Activated naive CD4-positive, alpha-beta T cell treated with anti-CD3 and anti-CD28 coated beads for 36 hours (primary cell): ENCODE data around the gene INPP5A. TPM values are rescaled to one million over a fixed set of nuclear protein-coding genes. Genes with fewer than 3 reads are reported as not detected.

Experiments used
- CTCF ChIA-PET: fragments of 350-600 bp; sonication (Branson Sonifier 250); formaldehyde crosslinking; loops from one replicate; lab custom pipeline; 2021; ENCODE audit warnings: antibody characterized with exemption; lab: Charles Lee
- DNase-seq: peaks from one replicate; pipeline ENCODE4 v3.0.0-alpha.2; 2020
- H3K27ac Mint-ChIP-seq: one replicate; pipeline ENCODE4 v1.8.0; 2021; ENCODE audit warnings: mild to moderate bottlenecking, mixed read lengths
- H3K27me3 Mint-ChIP-seq: one replicate; pipeline ENCODE4 v1.8.0; 2021; ENCODE audit warnings: low read depth, mixed read lengths
- H3K36me3 Mint-ChIP-seq: one replicate; pipeline ENCODE4 v1.8.0; 2021; ENCODE audit warnings: low read depth, mixed read lengths
- H3K4me1 Mint-ChIP-seq: one replicate; pipeline ENCODE4 v1.8.0; 2021; ENCODE audit warnings: low read depth, mixed read lengths
- H3K4me3 Mint-ChIP-seq: one replicate; pipeline ENCODE4 v1.8.0; 2021; ENCODE audit warnings: mild to moderate bottlenecking, moderate library complexity, mixed read lengths
- H3K9me3 Mint-ChIP-seq: one replicate; pipeline ENCODE4 v1.8.0; 2021; ENCODE audit warnings: mixed read lengths
- intact Hi-C: fragments of 100-400 bp; cut with micrococcal nuclease; formaldehyde crosslinking; loops from one replicate; pipeline ENCODE4 v1.15.1; 2023
- total RNA-seq, 2 experiments: library from RNA; stranded (reverse); gene quantifications; one replicate each; pipeline ENCODE4 v1.2.3, GENCODE V29; 2021

The INPP5A gene
- total RNA-seq, 2 experiments from 2014 or later, result 17.3 to 19.5 TPM

- CTCF ChIA-PET, result interaction anchor here (0.6 kb wide), 1 partner anchor 58 kb away, joined by 3 read pairs; no protein-coding TSS in a partner anchor
- H3K36me3 Mint-ChIP-seq, result peaks cover 28% of the 10 kb centered on the region
- no peak overlapping the region for H3K27ac Mint-ChIP-seq
- H3K27me3 Mint-ChIP-seq, result no peaks in the 10 kb centered on the region
- H3K4me3 Mint-ChIP-seq, result no peak overlapping the region
- H3K9me3 Mint-ChIP-seq, result peaks cover 8% of the 10 kb centered on the region
- DNase-seq, result no peak
- H3K4me1 Mint-ChIP-seq, result no peaks in the 10 kb centered on the region
- intact Hi-C loops, result no loop called here
These were observed 154.7 kb downstream of the INPP5A start for GRCh38 chr10:132692311-132692710.

GRCh38 chr10:132693676-132694075, 156.1 kb downstream of the INPP5A start:
- no peaks in the 10 kb centered on the region for H3K4me1 Mint-ChIP-seq
- no peak overlapping the region for H3K4me3 Mint-ChIP-seq
- DNase-seq, result no peak
- H3K9me3 Mint-ChIP-seq, result peaks cover 8% of the 10 kb centered on the region
- CTCF ChIA-PET, result interaction anchor here (1.2 kb wide), 1 partner anchor 232 kb away, joined by 3 read pairs; no protein-coding TSS in a partner anchor
- no peak overlapping the region for H3K27ac Mint-ChIP-seq
- H3K27me3 Mint-ChIP-seq, result no peaks in the 10 kb centered on the region
- peaks cover 34% of the 10 kb centered on the region for H3K36me3 Mint-ChIP-seq
- intact Hi-C loops, result no loop called here

- Mint-ChIP-seq H3K27me3 (no peaks in the 10 kb centered on the region), H3K4me3 (no peak overlapping the region), H3K4me1 (no peaks in the 10 kb centered on the region), H3K9me3 (peaks cover 8% of the 10 kb centered on the region), H3K36me3 (peaks cover 26% of the 10 kb centered on the region), H3K27ac (no peak overlapping the region)
- DNase-seq, result no peak
- CTCF ChIA-PET, result interaction anchor here (1.2 kb wide), 1 partner anchor 145 kb away, joined by 3 read pairs; no protein-coding TSS in a partner anchor
- intact Hi-C loops, result no loop called here
These were observed 158.6 kb downstream of the INPP5A start for GRCh38 chr10:132696204-132696603.

GRCh38 chr10:132696728-132697577, 159.4 kb downstream of the INPP5A start:
- Mint-ChIP-seq H3K4me1 (no peaks in the 10 kb centered on the region), H3K27ac (no peak overlapping the region), H3K4me3 (no peak overlapping the region), H3K9me3 (peaks cover 8% of the 10 kb centered on the region), H3K27me3 (no peaks in the 10 kb centered on the region), H3K36me3 (peaks cover 21% of the 10 kb centered on the region)
- CTCF ChIA-PET, result no interaction called here
- intact Hi-C loops, result no loop called here
- DNase-seq, result no peak

- peaks cover 8% of the 10 kb centered on the region for H3K9me3 Mint-ChIP-seq
- H3K36me3 Mint-ChIP-seq, result peaks cover 21% of the 10 kb centered on the region
- H3K4me3 Mint-ChIP-seq, result no peak overlapping the region
- CTCF ChIA-PET, result no interaction called here
- DNase-seq, result no peak
- no peaks in the 10 kb centered on the region for H3K27me3 Mint-ChIP-seq
- intact Hi-C loops, result no loop called here
- no peak overlapping the region for H3K27ac Mint-ChIP-seq
- H3K4me1 Mint-ChIP-seq, result no peaks in the 10 kb centered on the region
These were observed 160.1 kb downstream of the INPP5A start for GRCh38 chr10:132697578-132698200.

GRCh38 chr10:132698211-132698751, 160.7 kb downstream of the INPP5A start:
- Mint-ChIP-seq H3K27me3 (no peaks in the 10 kb centered on the region), H3K9me3 (peaks cover 8% of the 10 kb centered on the region), H3K36me3 (peaks cover 23% of the 10 kb centered on the region), H3K27ac (no peak overlapping the region), H3K4me1 (no peaks in the 10 kb centered on the region), H3K4me3 (no peak overlapping the region)
- CTCF ChIA-PET, result interaction anchor here (0.6 kb wide), 1 partner anchor 151 kb away, joined by 6 read pairs; no protein-coding TSS in a partner anchor
- intact Hi-C loops, result no loop called here
- no peak for DNase-seq

GRCh38 chr10:132698761-132699391, 161.3 kb downstream of the INPP5A start:
- Mint-ChIP-seq H3K27me3 (no peaks in the 10 kb centered on the region), H3K4me1 (no peaks in the 10 kb centered on the region), H3K9me3 (peaks cover 8% of the 10 kb centered on the region), H3K27ac (no peak overlapping the region), H3K36me3 (peaks cover 23% of the 10 kb centered on the region), H3K4me3 (no peak overlapping the region)
- DNase-seq, result no peak
- intact Hi-C loops, result no loop called here
- CTCF ChIA-PET, result interaction anchor here (0.6 kb wide), 1 partner anchor 151 kb away, joined by 6 read pairs; no protein-coding TSS in a partner anchor

- Mint-ChIP-seq H3K36me3 (peaks cover 25% of the 10 kb centered on the region), H3K4me3 (no peak overlapping the region), H3K27ac (no peak overlapping the region), H3K9me3 (peaks cover 5% of the 10 kb centered on the region), H3K4me1 (no peaks in the 10 kb centered on the region), H3K27me3 (no peaks in the 10 kb centered on the region)
- intact Hi-C loops, result no loop called here
- no peak for DNase-seq
- CTCF ChIA-PET, result no interaction called here
These were observed 162.0 kb downstream of the INPP5A start for GRCh38 chr10:132699411-132700155.

- Mint-ChIP-seq H3K27me3 (no peaks in the 10 kb centered on the region), H3K4me3 (no peak overlapping the region), H3K9me3 (peaks cover under 1% of the 10 kb centered on the region), H3K27ac (no peak overlapping the region), H3K4me1 (no peaks in the 10 kb centered on the region), H3K36me3 (peaks cover 27% of the 10 kb centered on the region)
- intact Hi-C loops, result no loop called here
- CTCF ChIA-PET, result no interaction called here
- DNase-seq, result no peak
These were observed 162.8 kb downstream of the INPP5A start for GRCh38 chr10:132700156-132701098.

GRCh38 chr10:132701099-132701845, 163.7 kb downstream of the INPP5A start:
- no peak overlapping the region for H3K27ac Mint-ChIP-seq
- intact Hi-C loops, result no loop called here
- CTCF ChIA-PET, result interaction anchor here (0.6 kb wide), 1 partner anchor 105 kb away, joined by 5 read pairs; no protein-coding TSS in a partner anchor
- H3K27me3 Mint-ChIP-seq, result no peaks in the 10 kb centered on the region
- no peak overlapping the region for H3K4me3 Mint-ChIP-seq
- no peak for DNase-seq
- H3K9me3 Mint-ChIP-seq, result peaks cover 9% of the 10 kb centered on the region
- H3K4me1 Mint-ChIP-seq, result no peaks in the 10 kb centered on the region
- H3K36me3 Mint-ChIP-seq, result peaks cover 35% of the 10 kb centered on the region
